ENCODE data around the gene DCXR. TPM values are rescaled to one million over a fixed set of nuclear protein-coding genes. Genes with fewer than 3 reads are reported as not detected.

Gene DCXR
- total RNA-seq, 2 donors from 2014 or later: 169 to 213 TPM

- no peaks in the 10 kb centered on the region for H3K9me3 ChIP-seq
- no peak for DNase-seq (ENCODE audit: low spot score)
Measured at GRCh38 chr17:82047914-82048570, 10.5 kb upstream of the DCXR start.

DNA sequence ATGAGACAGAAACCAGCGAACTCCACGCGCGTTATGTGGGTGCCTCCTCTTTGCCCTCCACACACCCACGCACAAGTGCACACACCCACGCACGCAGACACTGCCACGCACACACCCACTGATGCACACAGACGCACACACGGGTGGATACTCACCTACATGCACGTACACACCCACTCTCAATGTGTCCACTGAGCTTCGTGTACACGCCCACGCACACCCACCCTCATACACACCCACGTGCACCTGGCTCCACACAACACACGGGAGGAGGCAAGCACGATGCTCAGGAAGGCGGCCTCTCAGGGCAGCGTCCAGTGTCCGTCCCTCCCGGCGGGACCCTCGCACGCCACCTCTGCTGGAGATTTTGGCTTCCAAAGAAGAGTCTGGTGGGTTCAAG, 9.9 kb upstream of the DCXR start:
- H3K27ac ChIP-seq: no peak overlapping the region
- no peak for TF ChIP-seq CTCF (IDR thresholded peaks at IDR 0.05)
- peaks cover 15% of the 10 kb centered on the region for H3K36me3 ChIP-seq
- no peak for DNase-seq (ENCODE audit: low spot score)
- H3K27me3 ChIP-seq: no peaks in the 10 kb centered on the region
- H3K9me3 ChIP-seq: no peaks in the 10 kb centered on the region
- H3K4me3 ChIP-seq: no peak overlapping the region
- H3K4me1 ChIP-seq: peaks cover 0 to 19% of the 10 kb centered on the region in 2 donors

More at GRCh38 chr17:82047914-82048570, 10.5 kb upstream of the DCXR start:
- H3K36me3 ChIP-seq: peaks cover 15% of the 10 kb centered on the region
- no peak overlapping the region for H3K27ac ChIP-seq
- H3K4me3 ChIP-seq: no peak overlapping the region
- H3K4me1 ChIP-seq: peaks cover 0 to 25% of the 10 kb centered on the region in 2 donors
- H3K27me3 ChIP-seq: no peaks in the 10 kb centered on the region
- TF ChIP-seq CTCF (IDR thresholded peaks at IDR 0.05): no peak

DNA sequence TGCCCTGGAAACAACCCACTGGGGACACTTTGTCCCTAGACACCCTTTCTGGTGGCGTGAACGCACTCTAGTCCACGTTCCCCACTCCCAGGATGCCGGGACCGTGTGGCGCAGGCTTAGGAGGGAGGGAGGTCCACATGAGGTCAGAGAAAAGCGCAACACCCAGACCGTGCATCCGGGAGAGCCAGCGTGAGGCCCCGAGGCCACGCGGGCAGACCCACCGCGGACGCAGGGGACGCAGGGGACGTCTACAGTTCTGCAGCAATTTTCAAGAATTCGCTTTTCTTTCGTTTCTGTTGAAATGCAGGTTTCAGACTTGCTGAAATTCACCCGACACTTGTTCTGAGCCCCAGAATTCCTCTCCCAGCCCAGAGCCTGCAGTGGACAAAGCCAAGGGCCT, 9.4 kb upstream of the DCXR start:
- Histone ChIP-seq H3K9me3 (no peaks in the 10 kb centered on the region), H3K27me3 (no peaks in the 10 kb centered on the region), H3K4me1 (peaks cover 0 to 16% of the 10 kb centered on the region in 2 donors), H3K36me3 (peaks cover 15% of the 10 kb centered on the region), H3K4me3 (no peak overlapping the region), H3K27ac (no peak overlapping the region)
- DNase-seq (ENCODE audit: low spot score): no peak
- TF ChIP-seq CTCF (IDR thresholded peaks at IDR 0.05): no peak

DNA sequence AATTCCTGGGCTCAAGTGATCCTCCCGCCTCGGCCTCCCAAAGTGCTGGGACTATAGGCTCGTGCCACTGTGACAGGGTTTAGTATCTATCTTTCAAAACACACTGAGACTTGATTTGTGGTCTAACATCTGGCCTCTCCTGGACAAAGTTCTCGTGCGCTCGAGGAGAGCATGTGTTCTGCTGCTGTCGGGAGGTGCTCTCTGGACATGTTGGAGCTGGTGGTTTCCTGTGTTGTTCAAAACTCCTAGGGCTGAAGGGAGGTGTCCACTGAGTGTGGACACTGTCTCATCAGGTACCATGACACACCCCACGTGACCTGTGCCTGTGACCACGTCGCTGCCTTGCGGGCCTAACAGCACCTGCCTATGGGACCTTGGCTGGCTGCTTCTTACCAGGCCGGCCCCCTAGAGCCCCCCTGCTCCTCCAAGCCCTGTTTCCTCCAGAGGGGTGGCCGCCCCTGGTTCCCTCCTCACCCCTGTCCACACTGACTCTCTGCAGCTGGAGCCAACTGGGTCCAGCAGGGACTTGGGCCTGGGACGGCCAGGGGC, 8.5 kb upstream of the DCXR start:
- no peak for DNase-seq (ENCODE audit: low spot score)
- TF ChIP-seq CTCF (IDR thresholded peaks at IDR 0.05): no peak
- Histone ChIP-seq H3K27ac (no peak overlapping the region), H3K9me3 (no peaks in the 10 kb centered on the region), H3K4me1 (peaks cover 0 to 13% of the 10 kb centered on the region in 2 donors), H3K36me3 (peaks cover 15% of the 10 kb centered on the region), H3K4me3 (no peak overlapping the region), H3K27me3 (no peaks in the 10 kb centered on the region)

GRCh38 chr17:82043507-82043906, 6.0 kb upstream of the DCXR start:
- no peak overlapping the region for H3K27ac ChIP-seq
- DNase-seq (ENCODE audit: low spot score): no peak
- H3K4me3 ChIP-seq: no peak overlapping the region
- no peak for TF ChIP-seq CTCF (IDR thresholded peaks at IDR 0.05)
- H3K4me1 ChIP-seq: no peaks in the 10 kb centered on the region
- H3K9me3 ChIP-seq: no peaks in the 10 kb centered on the region
- H3K36me3 ChIP-seq: peaks cover 4% of the 10 kb centered on the region
- H3K27me3 ChIP-seq: no peaks in the 10 kb centered on the region

GRCh38 chr17:82042649-82043048, 5.2 kb upstream of the DCXR start:
- no peak for TF ChIP-seq CTCF (IDR thresholded peaks at IDR 0.05)
- Histone ChIP-seq H3K27ac (no peak overlapping the region), H3K4me1 (peaks cover 0 to 4% of the 10 kb centered on the region in 2 donors), H3K36me3 (peaks cover 3% of the 10 kb centered on the region), H3K4me3 (no peak overlapping the region), H3K9me3 (no peaks in the 10 kb centered on the region), H3K27me3 (no peaks in the 10 kb centered on the region)
- no peak for DNase-seq (ENCODE audit: low spot score)
